Mammary epithelial cell (primary cell): ENCODE data around the gene CPZ.

Source experiments
- EZH2 ChIP-seq: IDR thresholded peaks from 2 replicates; pipeline ENCODE4 v1.6.1; 2012; ENCODE audit warnings: low read length, inconsistent platforms, borderline replicate concordance
- TF ChIP-seq, protein P1 (sequence below), 2 donors: IDR thresholded peaks in 1 of 2; conservative IDR thresholded peaks in 1 of 2; 2 replicates each; pipeline ENCODE4 v1.5.1; 2011 to 2012; ENCODE audit warnings: inconsistent platforms in 2 of 2, low read length in 2 of 2, mild to moderate bottlenecking in 2 of 2, control low read depth in 1 of 2, low read depth in 1 of 2; ENCODE audit not compliant: insufficient read depth in 1 of 2; ENCODE audit errors: extremely low read depth in 1 of 2

DNA sequence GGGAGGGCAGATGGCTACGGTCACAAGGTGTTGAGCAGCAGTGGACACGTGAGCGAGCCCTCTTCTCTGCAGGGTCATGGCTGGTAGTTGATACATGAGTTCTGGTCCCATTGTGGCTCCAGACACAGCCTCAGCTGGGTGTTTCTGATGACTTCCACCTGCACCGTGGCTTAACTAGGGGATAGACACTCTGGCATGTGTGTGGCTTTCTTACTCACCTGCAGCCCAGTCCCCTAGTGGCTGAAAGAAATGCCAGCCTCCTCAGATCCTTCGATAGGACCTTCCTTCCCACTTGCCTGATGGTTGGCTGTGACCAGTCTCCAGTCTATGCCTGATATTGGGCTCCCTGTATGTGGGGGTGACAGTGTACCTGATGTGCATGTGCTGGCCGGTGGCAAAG is 7.4 kb upstream of the CPZ start:
- TF ChIP-seq, protein P1, sequence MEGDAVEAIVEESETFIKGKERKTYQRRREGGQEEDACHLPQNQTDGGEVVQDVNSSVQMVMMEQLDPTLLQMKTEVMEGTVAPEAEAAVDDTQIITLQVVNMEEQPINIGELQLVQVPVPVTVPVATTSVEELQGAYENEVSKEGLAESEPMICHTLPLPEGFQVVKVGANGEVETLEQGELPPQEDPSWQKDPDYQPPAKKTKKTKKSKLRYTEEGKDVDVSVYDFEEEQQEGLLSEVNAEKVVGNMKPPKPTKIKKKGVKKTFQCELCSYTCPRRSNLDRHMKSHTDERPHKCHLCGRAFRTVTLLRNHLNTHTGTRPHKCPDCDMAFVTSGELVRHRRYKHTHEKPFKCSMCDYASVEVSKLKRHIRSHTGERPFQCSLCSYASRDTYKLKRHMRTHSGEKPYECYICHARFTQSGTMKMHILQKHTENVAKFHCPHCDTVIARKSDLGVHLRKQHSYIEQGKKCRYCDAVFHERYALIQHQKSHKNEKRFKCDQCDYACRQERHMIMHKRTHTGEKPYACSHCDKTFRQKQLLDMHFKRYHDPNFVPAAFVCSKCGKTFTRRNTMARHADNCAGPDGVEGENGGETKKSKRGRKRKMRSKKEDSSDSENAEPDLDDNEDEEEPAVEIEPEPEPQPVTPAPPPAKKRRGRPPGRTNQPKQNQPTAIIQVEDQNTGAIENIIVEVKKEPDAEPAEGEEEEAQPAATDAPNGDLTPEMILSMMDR (conservative IDR thresholded peaks at IDR 0.05 in 1 of 2, IDR thresholded peaks at IDR 0.05 in 1 of 2; ENCODE audit: extremely low read depth in 1 of 2, insufficient read depth in 1 of 2, low read depth in 1 of 2, low read length in 2 of 2): peak; percentile 25 to 37
- TF ChIP-seq EZH2: no peak
